ENCODE results near the gene SLC25A27.

- no peak for TF ChIP-seq CTCF (IDR thresholded peaks at IDR 0.05; ENCODE audit: insufficient read depth, low read length, poor library complexity, severe bottlenecking)
- TF ChIP-seq EZH2phosphoT487 (conservative IDR thresholded peaks at IDR 0.05; ENCODE audit: low read length), result no peak
These were observed 66.3 kb downstream of the SLC25A27 start for GRCh38 chr6:46719099-46719498.

Measured in SU-DHL-6 (cell line).